GM12875 (cell line): ENCODE measurements around the gene IFNA13.
A peak's percentile ranks its signal among the peaks of the same experiment; 100 is the strongest.

Experiments used
- H3K4me3 ChIP-seq: one replicate; pipeline ENCODE4 v1.5.1; 2011; ENCODE audit warnings: low read depth, low read length, control low read depth
- TF ChIP-seq, protein P1 (sequence below): IDR thresholded peaks from 2 replicates; pipeline ENCODE4 v1.5.1; 2011; ENCODE audit warnings: low read depth, mild to moderate bottlenecking, control low read depth, inconsistent platforms, low read length, moderate library complexity, borderline replicate concordance; ENCODE audit not compliant: insufficient read depth

IFNA13 gene

DNA sequence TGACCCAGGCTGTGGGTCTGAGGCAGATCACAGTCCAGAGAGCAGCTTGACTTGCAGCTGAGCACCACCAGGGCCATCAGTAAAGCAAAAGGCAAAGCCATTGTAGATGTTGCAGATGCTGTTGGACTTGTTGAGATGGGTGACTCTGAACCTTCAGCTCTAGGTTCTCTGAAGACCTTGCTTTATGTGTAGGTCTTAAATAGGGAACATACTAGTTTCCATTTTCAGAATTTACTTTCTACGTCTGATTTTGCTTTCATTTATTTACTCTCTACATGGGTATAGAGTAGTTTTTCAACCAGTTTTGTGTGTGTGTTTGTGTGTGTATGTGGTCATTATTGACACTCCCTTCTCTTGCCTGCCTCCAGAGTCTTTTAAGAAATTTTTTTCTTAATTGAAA, 17.1 kb downstream of the IFNA13 start, which contains the start of gene IFNA6:
Gene IFNA6 (minus strand): TSS at position 101 of the 400 bp plus-strand sequence. CDS start 0 bp downstream, at position 101.
- H3K4me3 ChIP-seq, result no peak within 1 kb of the TSS
- TF ChIP-seq, protein P1, sequence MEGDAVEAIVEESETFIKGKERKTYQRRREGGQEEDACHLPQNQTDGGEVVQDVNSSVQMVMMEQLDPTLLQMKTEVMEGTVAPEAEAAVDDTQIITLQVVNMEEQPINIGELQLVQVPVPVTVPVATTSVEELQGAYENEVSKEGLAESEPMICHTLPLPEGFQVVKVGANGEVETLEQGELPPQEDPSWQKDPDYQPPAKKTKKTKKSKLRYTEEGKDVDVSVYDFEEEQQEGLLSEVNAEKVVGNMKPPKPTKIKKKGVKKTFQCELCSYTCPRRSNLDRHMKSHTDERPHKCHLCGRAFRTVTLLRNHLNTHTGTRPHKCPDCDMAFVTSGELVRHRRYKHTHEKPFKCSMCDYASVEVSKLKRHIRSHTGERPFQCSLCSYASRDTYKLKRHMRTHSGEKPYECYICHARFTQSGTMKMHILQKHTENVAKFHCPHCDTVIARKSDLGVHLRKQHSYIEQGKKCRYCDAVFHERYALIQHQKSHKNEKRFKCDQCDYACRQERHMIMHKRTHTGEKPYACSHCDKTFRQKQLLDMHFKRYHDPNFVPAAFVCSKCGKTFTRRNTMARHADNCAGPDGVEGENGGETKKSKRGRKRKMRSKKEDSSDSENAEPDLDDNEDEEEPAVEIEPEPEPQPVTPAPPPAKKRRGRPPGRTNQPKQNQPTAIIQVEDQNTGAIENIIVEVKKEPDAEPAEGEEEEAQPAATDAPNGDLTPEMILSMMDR, result no peak

DNA sequence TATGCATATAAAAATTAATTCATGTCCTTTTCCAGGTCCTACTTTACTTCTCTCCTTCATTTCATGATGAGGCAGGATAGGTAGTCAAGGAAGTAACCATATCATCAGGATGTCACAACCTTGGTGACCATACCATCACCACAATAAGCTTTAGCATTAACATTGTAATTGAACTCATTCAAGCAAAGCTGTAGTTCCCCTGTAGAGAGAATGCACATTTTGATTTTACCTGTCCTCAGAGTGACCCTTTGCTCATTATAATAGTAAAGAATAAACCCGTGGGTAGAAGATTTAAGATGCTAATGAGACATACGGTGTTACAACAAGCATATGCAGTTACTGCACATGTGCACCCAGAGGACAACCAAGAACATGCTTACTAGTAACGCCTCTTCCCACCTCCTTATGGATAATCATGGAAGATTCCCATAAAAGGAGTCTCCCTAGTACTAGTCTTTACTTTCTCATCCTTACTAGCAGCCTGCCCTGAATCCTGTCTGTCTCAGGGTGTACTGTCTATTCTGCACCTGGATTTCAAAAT, 19.4 kb downstream of the IFNA13 start:
- H3K4me3 ChIP-seq, result no peak overlapping the region
- TF ChIP-seq, protein P1, result no peak

DNA sequence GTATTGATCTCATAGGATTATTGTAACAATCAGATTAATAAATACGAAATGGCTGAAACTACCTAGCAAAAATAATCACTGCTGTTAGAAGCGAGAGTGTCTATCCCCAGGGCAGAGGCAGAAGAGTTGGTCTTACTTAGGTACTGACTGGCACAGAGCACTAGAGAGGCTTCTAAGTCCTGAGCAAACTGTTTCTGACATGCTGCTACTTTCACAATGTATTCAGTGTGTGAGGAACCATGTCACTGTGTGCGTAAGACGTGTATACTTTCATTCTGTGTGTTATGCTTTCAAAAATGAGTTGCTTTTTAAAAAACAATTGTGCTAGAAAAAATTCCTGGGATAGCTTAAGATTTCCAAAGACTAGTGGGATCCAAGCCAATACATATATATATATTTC, 27.1 kb downstream of the IFNA13 start:
- TF ChIP-seq, protein P1, result no peak
- no peak overlapping the region for H3K4me3 ChIP-seq

DNA sequence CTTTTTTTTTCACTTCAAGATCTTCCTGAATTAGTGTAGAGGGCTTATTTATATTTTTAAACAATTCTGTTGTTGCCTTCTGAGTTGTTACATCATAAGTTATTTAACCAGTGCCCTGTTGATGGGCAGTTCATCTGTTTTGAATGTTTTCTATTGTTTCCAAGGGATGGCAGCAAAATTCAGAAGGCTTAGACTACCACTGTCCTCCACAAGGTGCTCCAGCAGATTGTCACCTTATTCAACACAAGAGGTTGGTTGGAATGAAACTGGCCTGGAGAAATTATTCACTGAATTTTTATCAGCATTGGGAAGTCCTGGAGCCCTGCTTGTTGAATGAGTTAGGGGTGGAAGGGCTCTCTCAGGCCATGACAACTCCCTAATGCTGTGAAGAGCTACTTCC, 31.4 kb downstream of the IFNA13 start:
- TF ChIP-seq, protein P1, result peak; percentile 2; the same call in 1 of the 2 replicates

DNA sequence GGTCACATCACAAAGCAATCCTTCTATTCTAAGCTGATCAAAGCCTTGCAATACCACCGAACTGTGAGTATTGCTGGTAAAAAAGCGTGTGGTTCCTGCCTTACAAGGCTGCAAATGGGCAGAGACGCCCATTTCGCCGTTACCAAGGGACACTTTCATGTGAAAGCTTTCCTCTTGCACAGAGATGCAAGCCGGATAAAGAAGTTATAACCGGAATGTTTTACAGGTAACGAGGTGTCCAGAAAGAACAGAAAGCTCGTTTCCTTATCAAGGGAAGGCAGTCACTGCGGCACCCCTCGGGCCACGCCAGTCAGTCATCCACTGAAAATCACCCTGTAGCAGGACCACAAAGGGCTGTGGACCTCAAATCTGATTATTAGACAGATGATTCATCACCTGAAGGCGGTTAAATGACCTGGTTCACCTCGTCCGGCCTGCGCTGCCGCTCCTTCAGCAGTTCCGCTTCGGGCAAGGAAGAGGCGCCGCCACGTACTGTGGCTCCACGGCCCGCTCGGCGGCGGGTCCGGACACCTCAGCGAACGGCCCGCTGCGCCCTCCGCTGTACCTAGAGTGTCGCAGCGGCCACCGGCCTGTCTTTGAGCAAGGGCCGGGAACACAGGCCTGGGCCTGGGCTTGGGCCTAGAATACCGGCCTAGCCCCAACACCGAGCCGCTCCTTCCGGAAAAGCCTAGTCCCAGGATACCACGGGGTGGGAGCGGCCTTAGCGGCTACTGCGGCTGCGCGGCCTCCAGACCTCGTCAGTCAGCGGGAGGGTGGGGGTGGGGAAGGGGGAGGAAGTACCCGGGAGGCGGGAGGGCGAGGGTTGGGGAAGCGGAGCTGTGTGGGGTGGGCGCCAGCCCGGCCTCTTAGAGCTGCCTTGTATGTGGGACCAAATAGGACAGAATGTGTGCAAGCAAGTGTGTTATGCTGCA, 32.9 kb downstream of the IFNA13 start, which contains the start of gene KLHL9:
Gene KLHL9 (minus strand): TSS at position 704 of the 932 bp plus-strand sequence. CDS start 545 bp downstream, at position 159.
- H3K4me3 ChIP-seq, result peak within 1 kb of the TSS; percentile 88
- TF ChIP-seq, protein P1, result no peak

More for the DNA sequence above, 31.4 kb downstream of the IFNA13 start:
- H3K4me3 ChIP-seq, result no peak overlapping the region

DNA sequence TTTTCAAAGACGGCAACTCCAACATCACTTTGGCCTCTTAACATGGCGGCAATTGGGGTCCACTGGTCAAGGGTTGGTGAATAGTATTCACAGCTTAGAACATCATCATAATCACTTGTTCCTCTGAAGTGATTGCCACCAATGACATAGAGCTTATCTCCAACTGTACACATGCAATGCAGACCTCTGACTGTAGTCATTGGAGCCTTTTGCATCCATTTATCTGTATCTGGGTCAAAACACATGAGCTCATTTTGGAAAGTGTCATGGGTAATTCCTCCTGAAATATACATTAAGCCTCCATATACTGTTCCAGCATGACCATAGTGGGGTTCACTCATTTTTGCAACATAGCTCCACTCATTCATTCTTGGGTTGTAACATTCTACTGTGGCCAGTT, 34.6 kb downstream of the IFNA13 start:
- no peak overlapping the region for H3K4me3 ChIP-seq
- TF ChIP-seq, protein P1, result no peak
